ENCODE results near the gene TEAD1.

- TF ChIP-seq ETS1 (IDR thresholded peaks at IDR 0.05) (no peak), CREB1 (CRISPR knock-in tag; IDR thresholded peaks at IDR 0.05; ENCODE audit: low read depth) (no peak), POLR2AphosphoS5 (IDR thresholded peaks at IDR 0.05; ENCODE audit: low read depth) (no peak), EZH2 (IDR thresholded peaks at IDR 0.05; ENCODE audit: low read depth, unreplicated experiment) (no peak), JUNB (IDR thresholded peaks at IDR 0.05; ENCODE audit: unreplicated experiment) (no peak), EZH2phosphoT487 (IDR thresholded peaks at IDR 0.05; ENCODE audit: unreplicated experiment) (no peak), STAT1 (IDR thresholded peaks at IDR 0.05; ENCODE audit: unreplicated experiment) (no peak), NANOG (IDR thresholded peaks at IDR 0.05; ENCODE audit: borderline replicate concordance) (no peak), ZNF114 (CRISPR knock-in tag; IDR thresholded peaks at IDR 0.05) (no peak)
- TF ChIP-seq, protein P1, sequence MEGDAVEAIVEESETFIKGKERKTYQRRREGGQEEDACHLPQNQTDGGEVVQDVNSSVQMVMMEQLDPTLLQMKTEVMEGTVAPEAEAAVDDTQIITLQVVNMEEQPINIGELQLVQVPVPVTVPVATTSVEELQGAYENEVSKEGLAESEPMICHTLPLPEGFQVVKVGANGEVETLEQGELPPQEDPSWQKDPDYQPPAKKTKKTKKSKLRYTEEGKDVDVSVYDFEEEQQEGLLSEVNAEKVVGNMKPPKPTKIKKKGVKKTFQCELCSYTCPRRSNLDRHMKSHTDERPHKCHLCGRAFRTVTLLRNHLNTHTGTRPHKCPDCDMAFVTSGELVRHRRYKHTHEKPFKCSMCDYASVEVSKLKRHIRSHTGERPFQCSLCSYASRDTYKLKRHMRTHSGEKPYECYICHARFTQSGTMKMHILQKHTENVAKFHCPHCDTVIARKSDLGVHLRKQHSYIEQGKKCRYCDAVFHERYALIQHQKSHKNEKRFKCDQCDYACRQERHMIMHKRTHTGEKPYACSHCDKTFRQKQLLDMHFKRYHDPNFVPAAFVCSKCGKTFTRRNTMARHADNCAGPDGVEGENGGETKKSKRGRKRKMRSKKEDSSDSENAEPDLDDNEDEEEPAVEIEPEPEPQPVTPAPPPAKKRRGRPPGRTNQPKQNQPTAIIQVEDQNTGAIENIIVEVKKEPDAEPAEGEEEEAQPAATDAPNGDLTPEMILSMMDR (conservative IDR thresholded peaks at IDR 0.05; ENCODE audit: low read depth in 2 of 2) = no peak
- TF ChIP-seq, protein P2, sequence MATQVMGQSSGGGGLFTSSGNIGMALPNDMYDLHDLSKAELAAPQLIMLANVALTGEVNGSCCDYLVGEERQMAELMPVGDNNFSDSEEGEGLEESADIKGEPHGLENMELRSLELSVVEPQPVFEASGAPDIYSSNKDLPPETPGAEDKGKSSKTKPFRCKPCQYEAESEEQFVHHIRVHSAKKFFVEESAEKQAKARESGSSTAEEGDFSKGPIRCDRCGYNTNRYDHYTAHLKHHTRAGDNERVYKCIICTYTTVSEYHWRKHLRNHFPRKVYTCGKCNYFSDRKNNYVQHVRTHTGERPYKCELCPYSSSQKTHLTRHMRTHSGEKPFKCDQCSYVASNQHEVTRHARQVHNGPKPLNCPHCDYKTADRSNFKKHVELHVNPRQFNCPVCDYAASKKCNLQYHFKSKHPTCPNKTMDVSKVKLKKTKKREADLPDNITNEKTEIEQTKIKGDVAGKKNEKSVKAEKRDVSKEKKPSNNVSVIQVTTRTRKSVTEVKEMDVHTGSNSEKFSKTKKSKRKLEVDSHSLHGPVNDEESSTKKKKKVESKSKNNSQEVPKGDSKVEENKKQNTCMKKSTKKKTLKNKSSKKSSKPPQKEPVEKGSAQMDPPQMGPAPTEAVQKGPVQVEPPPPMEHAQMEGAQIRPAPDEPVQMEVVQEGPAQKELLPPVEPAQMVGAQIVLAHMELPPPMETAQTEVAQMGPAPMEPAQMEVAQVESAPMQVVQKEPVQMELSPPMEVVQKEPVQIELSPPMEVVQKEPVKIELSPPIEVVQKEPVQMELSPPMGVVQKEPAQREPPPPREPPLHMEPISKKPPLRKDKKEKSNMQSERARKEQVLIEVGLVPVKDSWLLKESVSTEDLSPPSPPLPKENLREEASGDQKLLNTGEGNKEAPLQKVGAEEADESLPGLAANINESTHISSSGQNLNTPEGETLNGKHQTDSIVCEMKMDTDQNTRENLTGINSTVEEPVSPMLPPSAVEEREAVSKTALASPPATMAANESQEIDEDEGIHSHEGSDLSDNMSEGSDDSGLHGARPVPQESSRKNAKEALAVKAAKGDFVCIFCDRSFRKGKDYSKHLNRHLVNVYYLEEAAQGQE (IDR thresholded peaks at IDR 0.05; ENCODE audit: unreplicated experiment) = no peak
These were observed 70.7 kb downstream of the TEAD1 start for GRCh38 chr11:12744826-12745502.
